ENCODE results near the gene ELK4.

ELK4 gene, protein sequence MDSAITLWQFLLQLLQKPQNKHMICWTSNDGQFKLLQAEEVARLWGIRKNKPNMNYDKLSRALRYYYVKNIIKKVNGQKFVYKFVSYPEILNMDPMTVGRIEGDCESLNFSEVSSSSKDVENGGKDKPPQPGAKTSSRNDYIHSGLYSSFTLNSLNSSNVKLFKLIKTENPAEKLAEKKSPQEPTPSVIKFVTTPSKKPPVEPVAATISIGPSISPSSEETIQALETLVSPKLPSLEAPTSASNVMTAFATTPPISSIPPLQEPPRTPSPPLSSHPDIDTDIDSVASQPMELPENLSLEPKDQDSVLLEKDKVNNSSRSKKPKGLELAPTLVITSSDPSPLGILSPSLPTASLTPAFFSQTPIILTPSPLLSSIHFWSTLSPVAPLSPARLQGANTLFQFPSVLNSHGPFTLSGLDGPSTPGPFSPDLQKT

DNA sequence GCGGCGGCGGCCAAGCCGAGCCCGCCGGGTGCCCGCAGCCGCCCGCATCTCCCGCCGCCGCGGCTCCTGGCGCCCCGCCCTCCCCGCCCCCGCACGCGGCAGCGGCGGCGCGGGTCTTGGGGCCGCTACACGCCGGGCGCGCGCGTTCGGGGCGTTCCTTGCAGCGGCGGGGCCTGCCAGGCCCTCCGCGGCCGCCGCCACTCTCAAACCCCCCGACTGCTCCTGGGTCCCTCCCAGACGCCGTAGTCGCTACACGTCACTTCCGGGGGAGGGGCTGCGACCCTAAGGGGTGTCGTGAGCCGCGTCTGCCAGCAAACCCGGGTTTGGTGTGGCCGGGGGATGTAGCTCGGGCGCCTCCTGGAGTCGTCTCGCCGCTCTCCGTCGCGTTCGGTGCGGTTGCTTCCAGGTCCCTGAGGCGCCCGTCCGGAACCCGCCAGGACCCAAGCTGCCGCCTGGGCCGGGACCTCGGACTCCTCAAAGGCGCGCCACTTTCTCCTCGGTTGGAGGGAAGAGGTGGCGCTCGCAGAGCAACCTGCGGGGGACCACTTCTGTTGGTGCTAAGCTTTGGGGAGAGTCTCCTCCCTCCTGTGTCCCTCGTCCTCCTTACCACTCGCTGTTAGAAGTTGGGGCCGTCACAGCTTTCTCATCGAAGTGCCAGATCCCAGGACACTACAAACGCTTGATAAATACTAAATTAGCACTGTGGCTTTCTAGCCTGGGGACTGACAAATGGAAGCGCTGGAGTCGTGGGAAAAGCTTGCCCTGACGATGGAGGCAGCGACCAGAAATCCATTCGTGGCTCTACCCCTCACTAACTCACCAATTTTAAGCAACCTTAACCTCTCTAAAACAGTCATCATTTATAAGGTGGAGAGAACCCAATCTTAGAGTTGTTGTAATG, at the start of gene ELK4:
ELK4 (minus strand) TSS at position 244 of the 901 bp plus-strand sequence. CDS start 8,129 bp downstream, outside the sequence.
- Histone ChIP-seq H3K4me1 (ENCODE audit: insufficient read depth, low read length) (peaks cover 23% of the 10 kb centered on the region), H3K9ac (ENCODE audit: low read length) (peak within 1 kb of the TSS; percentile 79), H3K9me3 (ENCODE audit: low read length) (no peaks in the 10 kb centered on the region), H3K27me3 (ENCODE audit: control insufficient read depth in 1 of 2, insufficient read depth in 2 of 2, low read length in 2 of 2) (no peaks in the 10 kb centered on the region), H3K4me3 (ENCODE audit: low read depth in 1 of 2, low read length in 2 of 2) (peak within 1 kb of the TSS; percentile 89 to 94), H3K27ac (ENCODE audit: low read depth, low read length) (peak within 1 kb of the TSS; percentile 84), H3K36me3 (ENCODE audit: insufficient read depth, low read length) (no peaks in the 10 kb centered on the region)

DNA sequence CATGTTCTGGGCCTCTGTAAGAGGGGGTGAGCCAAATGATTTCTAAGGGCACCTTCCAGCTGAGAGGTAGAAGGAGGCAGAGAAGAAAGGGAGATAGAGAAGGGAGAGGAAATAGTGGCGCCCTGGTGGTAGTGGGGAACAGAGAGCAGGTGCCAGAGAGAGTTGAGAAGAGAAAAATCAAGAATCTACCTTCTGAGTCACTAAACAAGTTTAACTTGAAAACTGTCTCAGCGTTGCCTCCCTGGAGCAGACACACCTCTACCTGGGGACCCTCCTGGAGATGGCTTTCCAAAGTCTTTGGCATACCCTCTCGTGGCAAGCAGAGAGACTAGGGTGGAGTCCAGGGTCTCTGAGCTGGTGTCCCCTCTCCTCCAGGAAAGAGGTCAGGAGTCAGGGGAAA, 49.6 kb upstream of the ELK4 start:
- no peaks in the 10 kb centered on the region for H3K9me3 ChIP-seq (ENCODE audit: low read length)
- H3K27ac ChIP-seq (ENCODE audit: low read depth, low read length) = no peak overlapping the region
- H3K36me3 ChIP-seq (ENCODE audit: insufficient read depth, low read length) = no peaks in the 10 kb centered on the region
- H3K4me1 ChIP-seq (ENCODE audit: insufficient read depth, low read length) = peaks cover 9% of the 10 kb centered on the region
- no peak overlapping the region for H3K4me3 ChIP-seq (ENCODE audit: low read depth in 1 of 2, low read length in 2 of 2)
- H3K9ac ChIP-seq (ENCODE audit: low read length) = no peak overlapping the region
- H3K27me3 ChIP-seq (ENCODE audit: control insufficient read depth in 1 of 2, insufficient read depth in 2 of 2, low read length in 2 of 2) = no peaks in the 10 kb centered on the region

DNA sequence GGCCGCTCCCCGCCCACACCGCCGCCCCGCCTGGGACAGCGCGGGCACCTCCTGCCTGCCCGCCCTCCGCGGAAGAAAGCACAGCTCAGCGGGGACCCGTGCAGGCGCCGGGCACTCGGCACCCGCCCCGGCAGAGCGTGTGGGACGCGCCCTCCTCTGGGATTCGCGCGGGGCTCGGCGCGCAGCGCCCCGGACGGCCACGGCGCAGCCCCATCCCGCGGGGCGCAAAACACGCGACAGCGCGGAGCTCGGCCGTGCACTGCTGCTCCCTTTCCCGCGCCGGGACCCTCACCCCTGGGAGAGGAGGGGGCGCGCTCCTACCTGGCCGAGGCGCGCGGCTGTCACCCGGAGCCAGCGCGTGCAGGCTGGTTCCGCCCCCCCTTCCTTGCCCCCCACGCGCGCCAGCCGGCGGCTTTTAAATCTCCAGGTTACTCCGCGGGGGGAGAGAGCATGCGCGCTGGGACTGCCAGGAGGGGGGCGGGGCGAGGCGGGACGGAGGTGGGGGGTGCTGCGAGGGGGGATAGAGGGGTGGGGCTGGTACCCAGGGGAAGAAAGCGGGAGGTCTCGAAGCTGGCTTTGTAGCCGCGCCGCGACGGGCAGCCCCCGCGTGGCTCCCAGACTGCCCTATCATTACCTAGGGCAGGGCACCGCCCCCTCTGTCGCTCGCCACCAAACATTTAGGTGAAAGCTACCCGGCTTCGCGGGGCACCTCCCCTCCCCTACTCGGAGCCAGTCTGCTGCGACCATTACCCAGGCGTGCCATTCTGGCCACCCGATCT, 48.5 kb upstream of the ELK4 start, which contains the start of gene SLC45A3:
SLC45A3 (minus strand) TSS at position 437 of the 779 bp plus-strand sequence. CDS start 15,853 bp downstream, outside the sequence.
- Histone ChIP-seq H3K27me3 (ENCODE audit: control insufficient read depth in 1 of 2, insufficient read depth in 2 of 2, low read length in 2 of 2) (no peaks in the 10 kb centered on the region), H3K36me3 (ENCODE audit: insufficient read depth, low read length) (no peaks in the 10 kb centered on the region), H3K4me3 (ENCODE audit: low read depth in 1 of 2, low read length in 2 of 2) (peak within 1 kb of the TSS; percentile 32 to 71), H3K4me1 (ENCODE audit: insufficient read depth, low read length) (peaks cover 9% of the 10 kb centered on the region), H3K9me3 (ENCODE audit: low read length) (no peaks in the 10 kb centered on the region), H3K9ac (ENCODE audit: low read length) (no peak within 1 kb of the TSS), H3K27ac (ENCODE audit: low read depth, low read length) (no peak within 1 kb of the TSS)

DNA sequence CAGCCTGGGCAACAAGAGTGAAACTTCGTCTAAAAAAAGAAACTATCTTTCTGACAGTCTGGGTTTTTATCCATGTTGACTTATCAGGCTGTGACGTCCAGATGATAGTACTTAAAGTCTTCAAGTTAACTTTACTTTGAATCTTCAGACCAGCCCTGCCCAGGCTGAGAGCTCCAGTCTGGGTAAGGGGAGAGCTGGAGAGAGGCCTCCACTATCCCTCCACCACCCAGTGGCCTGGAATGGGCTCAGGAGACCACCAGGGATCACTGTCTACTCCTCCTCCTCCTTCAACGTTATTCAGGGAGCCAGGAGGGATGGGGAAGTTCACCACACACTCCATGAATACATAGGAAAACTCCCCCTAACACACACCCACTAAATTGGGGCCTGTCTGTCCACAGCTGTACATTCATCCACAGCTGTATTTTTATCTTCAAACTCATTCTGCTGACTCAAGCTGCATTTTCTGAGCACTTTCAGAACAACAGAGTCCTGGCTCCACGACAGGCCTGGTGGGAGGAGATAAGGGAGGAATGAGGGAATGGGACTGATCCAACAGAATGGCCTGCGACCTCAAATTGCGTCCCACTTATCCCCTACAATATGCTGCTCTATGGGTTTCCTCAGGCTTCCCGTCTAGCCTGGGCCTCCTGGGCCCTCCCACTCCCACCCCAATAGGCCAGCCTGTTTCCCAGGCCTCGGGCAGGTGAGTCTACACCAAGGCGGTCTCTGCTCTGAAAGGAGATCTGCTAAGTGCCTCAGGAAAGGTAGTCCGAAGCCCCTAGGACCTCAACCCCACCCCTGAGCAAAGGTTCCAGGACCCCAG, 46.7 kb upstream of the ELK4 start:
- Histone ChIP-seq H3K4me3 (ENCODE audit: low read depth in 1 of 2, low read length in 2 of 2) (no peak overlapping the region), H3K9ac (ENCODE audit: low read length) (no peak overlapping the region), H3K4me1 (ENCODE audit: insufficient read depth, low read length) (peaks cover 9% of the 10 kb centered on the region), H3K27ac (ENCODE audit: low read depth, low read length) (no peak overlapping the region), H3K9me3 (ENCODE audit: low read length) (no peaks in the 10 kb centered on the region), H3K36me3 (ENCODE audit: insufficient read depth, low read length) (no peaks in the 10 kb centered on the region), H3K27me3 (ENCODE audit: control insufficient read depth in 1 of 2, insufficient read depth in 2 of 2, low read length in 2 of 2) (no peaks in the 10 kb centered on the region)

DNA sequence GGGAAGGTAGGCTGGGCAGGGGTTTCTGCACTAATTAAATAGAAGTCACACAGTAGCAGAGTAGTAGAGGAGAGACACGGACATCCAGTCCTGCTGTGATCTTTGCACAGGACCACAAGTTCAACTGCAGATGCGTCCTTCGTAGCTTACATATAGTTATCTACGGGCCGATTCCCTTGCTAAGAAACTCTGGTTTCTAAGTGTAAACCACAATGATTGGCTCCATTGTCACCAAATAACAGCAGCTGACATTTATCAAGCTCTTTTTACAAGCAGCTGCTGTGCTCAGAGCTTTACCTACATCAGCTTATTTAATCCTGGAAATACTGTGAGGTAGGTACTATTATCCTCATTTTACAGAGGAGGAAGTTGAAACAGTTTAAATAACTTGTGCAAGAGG, 45.4 kb upstream of the ELK4 start:
- Histone ChIP-seq H3K27ac (ENCODE audit: low read depth, low read length) (no peak overlapping the region), H3K36me3 (ENCODE audit: insufficient read depth, low read length) (no peaks in the 10 kb centered on the region), H3K4me1 (ENCODE audit: insufficient read depth, low read length) (peaks cover 9% of the 10 kb centered on the region), H3K9ac (ENCODE audit: low read length) (no peak overlapping the region), H3K4me3 (ENCODE audit: low read depth in 1 of 2, low read length in 2 of 2) (no peak overlapping the region), H3K9me3 (ENCODE audit: low read length) (no peaks in the 10 kb centered on the region), H3K27me3 (ENCODE audit: control insufficient read depth in 1 of 2, insufficient read depth in 2 of 2, low read length in 2 of 2) (no peaks in the 10 kb centered on the region)

DNA sequence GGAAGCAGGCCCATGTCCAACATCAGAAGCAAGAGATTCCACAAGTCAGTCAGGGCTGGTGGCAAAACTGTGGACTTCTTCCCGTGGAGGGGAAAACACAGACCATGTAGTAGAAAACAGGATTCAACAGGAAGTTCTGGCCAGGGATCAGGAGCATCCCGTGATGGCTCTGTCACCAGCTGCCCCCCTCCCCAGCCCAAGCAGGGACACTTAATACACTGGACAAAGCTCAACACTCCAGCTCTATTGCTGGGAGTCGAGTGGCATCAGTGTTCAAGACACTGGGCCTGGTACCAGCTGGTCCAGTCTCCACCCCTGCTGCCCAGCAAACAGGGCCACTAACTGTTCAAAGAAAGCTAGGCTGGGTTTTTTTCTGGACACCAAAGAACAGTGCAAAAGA, 44.8 kb upstream of the ELK4 start:
- Histone ChIP-seq H3K4me1 (ENCODE audit: insufficient read depth, low read length) (peaks cover 9% of the 10 kb centered on the region), H3K9ac (ENCODE audit: low read length) (no peak overlapping the region), H3K36me3 (ENCODE audit: insufficient read depth, low read length) (no peaks in the 10 kb centered on the region), H3K27ac (ENCODE audit: low read depth, low read length) (no peak overlapping the region), H3K27me3 (ENCODE audit: control insufficient read depth in 1 of 2, insufficient read depth in 2 of 2, low read length in 2 of 2) (no peaks in the 10 kb centered on the region), H3K9me3 (ENCODE audit: low read length) (no peaks in the 10 kb centered on the region), H3K4me3 (ENCODE audit: low read depth in 1 of 2, low read length in 2 of 2) (no peak overlapping the region)

DNA sequence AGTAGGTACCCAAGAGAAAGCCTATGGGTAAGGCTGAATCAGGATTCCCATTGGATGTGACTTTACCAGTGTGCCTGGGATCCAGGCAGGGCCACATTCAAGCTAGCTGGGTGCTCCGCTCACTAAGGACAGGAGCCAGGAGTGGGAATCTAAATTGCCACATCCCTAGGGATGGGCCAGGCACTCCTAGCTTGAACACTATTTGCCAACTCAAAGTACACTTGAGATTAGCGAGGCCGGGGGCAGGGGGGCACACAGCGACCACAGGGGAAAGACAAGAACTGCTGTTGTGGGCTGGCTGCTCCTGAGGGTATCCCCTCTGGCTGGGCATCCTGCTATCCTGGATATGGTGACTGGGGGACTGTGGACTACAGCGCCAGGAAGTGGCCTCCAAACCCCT, 44.2 kb upstream of the ELK4 start:
- Histone ChIP-seq H3K9me3 (ENCODE audit: low read length) (no peaks in the 10 kb centered on the region), H3K27ac (ENCODE audit: low read depth, low read length) (no peak overlapping the region), H3K4me3 (ENCODE audit: low read depth in 1 of 2, low read length in 2 of 2) (no peak overlapping the region), H3K27me3 (ENCODE audit: control insufficient read depth in 1 of 2, insufficient read depth in 2 of 2, low read length in 2 of 2) (peaks cover 0 to 1% of the 10 kb centered on the region in 2 donors), H3K36me3 (ENCODE audit: insufficient read depth, low read length) (no peaks in the 10 kb centered on the region), H3K9ac (ENCODE audit: low read length) (no peak overlapping the region), H3K4me1 (ENCODE audit: insufficient read depth, low read length) (peaks cover 9% of the 10 kb centered on the region)

DNA sequence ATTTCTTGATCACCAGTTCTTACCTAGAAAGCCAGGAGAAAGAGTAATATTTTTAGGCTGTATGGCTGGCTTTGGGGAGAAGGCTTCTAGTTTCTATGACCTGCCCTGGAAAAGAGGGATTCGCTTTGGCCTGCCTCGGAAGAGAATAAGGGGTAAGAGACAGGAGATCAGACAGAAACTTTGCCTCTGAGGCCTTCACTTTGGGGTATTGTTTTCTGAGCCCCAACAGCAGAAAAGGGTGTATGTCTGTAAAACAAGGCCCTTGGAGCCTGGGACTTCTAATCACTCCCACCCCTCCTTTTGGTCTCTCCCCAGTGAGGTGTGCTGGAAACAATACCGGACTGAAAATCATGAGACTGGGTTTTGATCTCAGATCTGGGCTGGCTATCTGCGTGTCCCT, 43.4 kb upstream of the ELK4 start:
- peaks cover 0 to 9% of the 10 kb centered on the region in 2 donors for H3K27me3 ChIP-seq (ENCODE audit: control insufficient read depth in 1 of 2, insufficient read depth in 2 of 2, low read length in 2 of 2)
- no peak overlapping the region for H3K9ac ChIP-seq (ENCODE audit: low read length)
- no peak overlapping the region for H3K27ac ChIP-seq (ENCODE audit: low read depth, low read length)
- H3K9me3 ChIP-seq (ENCODE audit: low read length) = no peaks in the 10 kb centered on the region
- no peaks in the 10 kb centered on the region for H3K36me3 ChIP-seq (ENCODE audit: insufficient read depth, low read length)
- H3K4me1 ChIP-seq (ENCODE audit: insufficient read depth, low read length) = peaks cover 9% of the 10 kb centered on the region
- H3K4me3 ChIP-seq (ENCODE audit: low read depth in 1 of 2, low read length in 2 of 2) = no peak overlapping the region

DNA sequence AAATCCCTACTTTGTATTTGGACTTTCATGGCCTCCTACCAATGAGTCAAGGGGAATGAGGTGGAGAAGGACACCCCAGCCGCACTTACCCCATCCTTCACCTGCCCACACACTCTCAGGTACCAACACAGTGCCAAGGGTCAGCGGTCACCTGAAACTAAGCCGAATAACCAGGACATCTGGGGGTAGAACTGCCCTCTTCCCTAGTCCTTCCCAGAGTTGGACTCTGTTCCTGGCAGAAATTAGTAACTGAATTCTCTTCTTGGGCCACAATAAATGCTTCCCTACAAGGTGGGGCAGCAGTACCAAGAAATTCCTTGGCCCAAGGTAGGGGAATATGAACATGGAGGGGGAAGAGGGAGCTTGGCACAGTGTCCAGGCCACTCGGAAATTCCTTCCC, 41.2 kb upstream of the ELK4 start:
- Histone ChIP-seq H3K36me3 (ENCODE audit: insufficient read depth, low read length) (no peaks in the 10 kb centered on the region), H3K27ac (ENCODE audit: low read depth, low read length) (no peak overlapping the region), H3K4me3 (ENCODE audit: low read depth in 1 of 2, low read length in 2 of 2) (no peak overlapping the region), H3K4me1 (ENCODE audit: insufficient read depth, low read length) (peaks cover 5% of the 10 kb centered on the region), H3K9me3 (ENCODE audit: low read length) (no peaks in the 10 kb centered on the region), H3K27me3 (ENCODE audit: control insufficient read depth in 1 of 2, insufficient read depth in 2 of 2, low read length in 2 of 2) (peaks cover 0 to 21% of the 10 kb centered on the region in 2 donors), H3K9ac (ENCODE audit: low read length) (no peak overlapping the region)

DNA sequence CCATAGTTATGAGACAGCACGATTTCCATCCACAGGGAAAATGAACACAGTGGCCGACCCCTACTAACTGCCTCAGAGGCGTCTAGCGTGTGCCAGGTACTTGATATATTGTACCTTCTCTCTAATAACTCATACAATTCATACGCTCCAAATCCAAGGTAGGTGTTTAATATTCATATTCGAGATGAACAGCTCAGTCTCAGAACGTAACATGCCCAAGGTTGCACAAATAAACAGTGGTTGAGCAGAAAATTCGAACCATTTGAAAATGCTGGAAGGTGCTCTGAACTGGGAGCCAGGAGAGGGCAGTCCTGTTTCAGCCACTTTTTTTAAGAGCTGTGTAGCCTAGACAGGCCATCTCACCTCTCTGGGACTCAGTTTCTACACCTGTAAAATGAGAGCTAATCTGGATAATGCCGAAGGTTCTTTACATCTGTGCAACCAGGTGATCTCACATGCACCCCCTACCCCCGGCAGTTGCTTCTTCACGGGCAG, 40.6 kb upstream of the ELK4 start:
- Histone ChIP-seq H3K27me3 (ENCODE audit: control insufficient read depth in 1 of 2, insufficient read depth in 2 of 2, low read length in 2 of 2) (peaks cover 0 to 21% of the 10 kb centered on the region in 2 donors), H3K9me3 (ENCODE audit: low read length) (no peaks in the 10 kb centered on the region), H3K9ac (ENCODE audit: low read length) (no peak overlapping the region), H3K27ac (ENCODE audit: low read depth, low read length) (no peak overlapping the region), H3K36me3 (ENCODE audit: insufficient read depth, low read length) (no peaks in the 10 kb centered on the region), H3K4me3 (ENCODE audit: low read depth in 1 of 2, low read length in 2 of 2) (no peak overlapping the region), H3K4me1 (ENCODE audit: insufficient read depth, low read length) (peaks cover 5% of the 10 kb centered on the region)

Measured in muscle layer of colon (tissue), 2 donors.